ENCODE results near the gene NANP.
A peak's percentile ranks its signal among the peaks of the same experiment; 100 is the strongest.
"Not testable (repeated sequence)": the region's sequence is repeated elsewhere in the genome, so short reads cannot be mapped to it uniquely, and the experiment has no call there.

The NANP gene

GRCh38 chr20:25622049-25622448, 1.8 kb downstream of the NANP start:
- no peak for TF ChIP-seq CTCF (IDR thresholded peaks at IDR 0.05; ENCODE audit: low read depth, low read length, missing control alignments)
- no peak overlapping the region for H3K27ac ChIP-seq
- no peaks in the 10 kb centered on the region for H3K36me3 ChIP-seq (replicated peaks)
- in situ Hi-C loops (cut with HindIII; ENCODE audit: low pct_ligation_motif_present, low sequenced_read_pairs), result no loop called here
- no peak overlapping the region for H3K4me3 ChIP-seq (ENCODE audit: low read depth, low read length)
- DNase-seq, result no peak
- H3K27me3 ChIP-seq (replicated peaks), result no peaks in the 10 kb centered on the region

GRCh38 chr20:25619514-25619913, 4.3 kb downstream of the NANP start:
- in situ Hi-C loops (cut with HindIII; ENCODE audit: low pct_ligation_motif_present, low sequenced_read_pairs), result no loop called here
- no peaks in the 10 kb centered on the region for H3K27me3 ChIP-seq (replicated peaks)
- no peak for TF ChIP-seq CTCF (IDR thresholded peaks at IDR 0.05; ENCODE audit: low read depth, low read length, missing control alignments)
- no peak overlapping the region for H3K27ac ChIP-seq
- no peak overlapping the region for H3K4me3 ChIP-seq (ENCODE audit: low read depth, low read length)
- no peak for DNase-seq
- H3K36me3 ChIP-seq (replicated peaks), result no peaks in the 10 kb centered on the region

DNA sequence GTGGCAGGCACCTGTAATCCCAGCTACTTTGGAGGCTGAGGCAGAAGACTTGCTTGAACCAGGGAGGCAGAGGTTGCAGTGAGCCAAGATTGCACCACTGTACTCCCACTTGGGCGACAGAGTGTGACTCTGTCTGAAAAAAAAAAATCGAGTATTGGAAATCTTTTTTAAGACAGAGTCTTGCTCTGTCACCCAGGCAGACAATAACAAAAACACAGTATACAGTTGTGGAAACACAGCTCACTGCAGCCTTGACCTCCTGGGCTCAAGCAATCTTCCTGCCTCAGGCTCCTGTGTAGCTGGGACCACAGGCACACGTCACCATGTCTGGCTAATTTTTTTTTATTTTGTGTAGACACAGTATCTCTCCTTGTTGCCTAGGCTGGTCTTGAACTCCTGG, 15.0 kb downstream of the NANP start:
- no peak overlapping the region for H3K4me3 ChIP-seq (ENCODE audit: low read depth, low read length)
- peak; percentile 45 for DNase-seq
- TF ChIP-seq CTCF (IDR thresholded peaks at IDR 0.05; ENCODE audit: low read depth, low read length, missing control alignments), result no peak
- no peak overlapping the region for H3K27ac ChIP-seq
- peaks cover 2% of the 10 kb centered on the region for H3K36me3 ChIP-seq (replicated peaks)
- in situ Hi-C loops (cut with HindIII; ENCODE audit: low pct_ligation_motif_present, low sequenced_read_pairs), result no loop called here
- no peaks in the 10 kb centered on the region for H3K27me3 ChIP-seq (replicated peaks)

- in situ Hi-C loops (cut with HindIII; ENCODE audit: low pct_ligation_motif_present, low sequenced_read_pairs), result no loop called here
- no peak for TF ChIP-seq CTCF (IDR thresholded peaks at IDR 0.05; ENCODE audit: low read depth, low read length, missing control alignments)
- H3K27ac ChIP-seq, result no peak overlapping the region
- H3K4me3 ChIP-seq (ENCODE audit: low read depth, low read length), result no peak overlapping the region
- no peak for DNase-seq
- no peaks in the 10 kb centered on the region for H3K36me3 ChIP-seq (replicated peaks)
- H3K27me3 ChIP-seq (replicated peaks), result no peaks in the 10 kb centered on the region
Measured at GRCh38 chr20:25606094-25606695, 17.6 kb downstream of the NANP start.

- no peak for TF ChIP-seq CTCF (IDR thresholded peaks at IDR 0.05; ENCODE audit: low read depth, low read length, missing control alignments)
- H3K27me3 ChIP-seq (replicated peaks), result no peaks in the 10 kb centered on the region
- H3K36me3 ChIP-seq (replicated peaks), result no peaks in the 10 kb centered on the region
- no peak overlapping the region for H3K4me3 ChIP-seq (ENCODE audit: low read depth, low read length)
- in situ Hi-C loops (cut with HindIII; ENCODE audit: low pct_ligation_motif_present, low sequenced_read_pairs), result no loop called here
- no peak for DNase-seq
- H3K27ac ChIP-seq, result no peak overlapping the region
Measured at GRCh38 chr20:25605148-25605547, 18.7 kb downstream of the NANP start.

DNA sequence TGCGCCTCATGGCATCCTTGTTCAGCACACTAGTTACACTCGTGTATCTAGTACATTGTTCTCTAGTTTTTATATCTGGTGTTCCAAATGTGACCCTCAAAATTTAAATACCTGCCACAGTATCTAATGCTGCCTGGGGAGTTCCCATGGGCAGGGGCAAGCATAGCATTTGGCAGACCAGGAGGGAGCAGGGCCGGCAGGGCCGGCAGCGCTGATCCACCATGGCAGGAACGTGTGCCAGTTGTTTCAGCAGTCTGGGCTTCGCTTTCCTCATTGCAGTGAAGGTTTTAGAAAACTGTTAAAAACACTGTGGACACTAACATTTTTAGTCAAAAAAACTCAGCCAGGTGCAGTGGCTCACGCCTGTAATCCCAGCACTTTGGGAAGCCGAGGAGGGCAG, 19.2 kb downstream of the NANP start:
- Histone ChIP-seq H3K27ac (no peak overlapping the region), H3K36me3 (replicated peaks) (no peaks in the 10 kb centered on the region), H3K4me3 (ENCODE audit: low read depth, low read length) (no peak overlapping the region), H3K27me3 (replicated peaks) (no peaks in the 10 kb centered on the region)
- TF ChIP-seq CTCF (IDR thresholded peaks at IDR 0.05; ENCODE audit: low read depth, low read length, missing control alignments), result no peak
- in situ Hi-C loops (cut with HindIII; ENCODE audit: low pct_ligation_motif_present, low sequenced_read_pairs), result no loop called here
- DNase-seq, result no peak

GRCh38 chr20:25602914-25603309, 20.9 kb downstream of the NANP start:
- DNase-seq; in situ Hi-C loops (cut with HindIII; ENCODE audit: low pct_ligation_motif_present, low sequenced_read_pairs); H3K36me3 ChIP-seq (replicated peaks): not testable (repeated sequence)

GRCh38 chr20:25602191-25602913, 21.5 kb downstream of the NANP start:
- H3K27ac ChIP-seq; H3K4me3 ChIP-seq (ENCODE audit: low read depth, low read length); H3K27me3 ChIP-seq (replicated peaks); DNase-seq; H3K36me3 ChIP-seq (replicated peaks); in situ Hi-C loops (cut with HindIII; ENCODE audit: low pct_ligation_motif_present, low sequenced_read_pairs): not testable (repeated sequence)

More at GRCh38 chr20:25602914-25603309, 20.9 kb downstream of the NANP start:
- not testable (repeated sequence) for H3K27me3 ChIP-seq (replicated peaks); H3K4me3 ChIP-seq (ENCODE audit: low read depth, low read length); H3K27ac ChIP-seq
